ENCODE measurements around the gene CD99L2.
A peak's percentile ranks its signal among the peaks of the same experiment; 100 is the strongest.
"Not testable (repeated sequence)": the region's sequence is repeated elsewhere in the genome, so short reads cannot be mapped to it uniquely, and the experiment has no call there.

CD99L2 gene

GRCh38 chrX:150897421-150898320 lies 797 bp downstream of the CD99L2 start:
- DNase-seq, result peak in 30 of 58 donors; percentile 1 to 47 (median 9)

GRCh38 chrX:150896632-150897031 lies 1.8 kb downstream of the CD99L2 start:
- no peak for DNase-seq

GRCh38 chrX:150893936-150894335 lies 4.5 kb downstream of the CD99L2 start:
- DNase-seq, result no peak

- peak in 1 of 58 donors; percentile 7 for DNase-seq
Observed at GRCh38 chrX:150889131-150889530, 9.3 kb downstream of the CD99L2 start.

DNA sequence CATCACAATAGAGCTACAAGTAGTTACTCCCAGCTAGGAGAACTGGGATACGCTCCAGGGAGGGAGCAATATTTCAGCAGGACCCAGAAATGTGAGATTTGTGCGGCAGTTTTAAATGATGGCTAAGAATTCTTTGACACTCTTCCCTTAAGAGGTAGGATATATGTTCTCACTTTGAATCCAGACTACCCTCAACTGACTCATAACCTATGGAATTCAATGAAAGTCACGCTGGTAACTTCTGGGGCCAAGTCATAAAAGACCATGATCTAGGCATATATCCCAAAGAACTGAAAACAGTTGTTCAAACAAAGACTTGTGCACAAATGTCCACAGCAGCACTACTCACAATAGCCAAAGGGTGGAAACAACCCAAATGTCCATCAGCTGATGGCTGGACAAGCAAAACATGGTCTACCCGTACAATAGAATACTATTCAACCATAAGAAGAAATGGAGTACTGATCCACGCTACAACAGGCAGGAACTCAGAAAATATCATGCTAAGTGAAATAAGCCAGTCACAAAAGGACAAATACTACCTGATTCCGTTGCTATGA lies 10.5 kb downstream of the CD99L2 start:
- DNase-seq, result peak in 3 of 58 donors; percentile 13 to 28 (median 15)

DNA sequence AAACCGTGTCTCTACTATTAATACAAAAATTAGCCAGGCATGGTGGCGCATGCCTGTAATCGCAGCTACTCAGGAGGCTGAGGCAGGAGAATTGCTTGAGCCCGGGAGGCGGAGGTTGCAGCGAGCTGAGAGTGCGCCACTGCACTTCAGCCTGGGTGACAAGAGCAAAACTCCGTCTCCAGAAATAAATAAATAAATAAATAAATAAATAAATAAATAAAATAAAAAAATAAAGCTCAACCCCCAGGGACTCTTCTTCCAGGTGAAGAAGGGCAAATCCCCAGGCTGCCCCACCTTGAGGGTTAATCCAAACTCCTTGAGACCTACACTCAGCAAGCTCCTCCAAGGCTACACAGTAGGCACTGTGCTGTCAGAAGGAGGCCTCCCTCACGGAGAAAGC lies 11.2 kb downstream of the CD99L2 start:
- DNase-seq, result not testable (repeated sequence)

GRCh38 chrX:150886381-150886780 lies 12.1 kb downstream of the CD99L2 start:
- no peak for DNase-seq

- DNase-seq, result no peak
Observed at GRCh38 chrX:150880808-150881165, 17.7 kb downstream of the CD99L2 start.

- no peak for DNase-seq
Observed at GRCh38 chrX:150879855-150880807, 18.3 kb downstream of the CD99L2 start.

DNA sequence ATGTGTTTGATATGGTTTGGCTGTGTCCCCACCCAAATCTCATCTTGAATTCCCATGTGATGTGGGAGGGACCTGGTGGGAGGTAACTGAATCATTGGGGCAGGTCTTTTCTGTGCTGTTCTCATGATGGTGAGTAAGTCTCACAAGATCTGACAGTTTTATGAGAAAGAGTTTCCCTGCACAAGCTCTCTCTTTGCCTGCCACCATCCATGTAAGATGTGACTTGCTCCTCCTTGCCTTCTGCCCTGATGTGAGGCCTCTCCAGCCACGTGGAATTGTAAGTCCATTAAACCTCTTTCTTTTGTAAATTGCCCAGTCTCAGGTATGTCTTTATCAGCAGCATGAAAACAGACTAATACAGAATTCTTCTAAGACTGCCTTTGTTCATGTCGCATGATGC lies 22.8 kb downstream of the CD99L2 start:
- not testable (repeated sequence) for DNase-seq

- DNase-seq, result no peak
Observed at GRCh38 chrX:150874448-150874847, 24.0 kb downstream of the CD99L2 start.

DNA sequence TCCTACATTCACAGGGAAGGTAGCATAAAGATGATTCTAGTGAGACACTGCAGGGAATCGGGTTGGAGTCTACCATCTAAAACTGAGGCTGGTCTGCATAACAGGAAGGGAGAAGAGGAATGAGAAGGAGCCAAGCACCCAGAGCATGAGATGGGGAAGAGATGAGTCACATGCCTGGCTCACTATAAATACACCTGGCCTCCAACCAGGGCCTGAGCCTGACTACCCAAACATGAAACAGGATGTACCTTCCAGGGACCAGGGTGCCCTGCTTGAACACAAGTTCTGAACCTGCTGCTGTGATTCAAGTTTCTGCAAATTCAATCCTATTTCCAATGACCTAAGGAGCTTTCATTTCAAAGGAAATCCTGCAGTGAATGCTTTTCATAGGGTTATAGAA lies 24.9 kb downstream of the CD99L2 start:
- DNase-seq, result peak in 1 of 58 donors; percentile 10

DNA sequence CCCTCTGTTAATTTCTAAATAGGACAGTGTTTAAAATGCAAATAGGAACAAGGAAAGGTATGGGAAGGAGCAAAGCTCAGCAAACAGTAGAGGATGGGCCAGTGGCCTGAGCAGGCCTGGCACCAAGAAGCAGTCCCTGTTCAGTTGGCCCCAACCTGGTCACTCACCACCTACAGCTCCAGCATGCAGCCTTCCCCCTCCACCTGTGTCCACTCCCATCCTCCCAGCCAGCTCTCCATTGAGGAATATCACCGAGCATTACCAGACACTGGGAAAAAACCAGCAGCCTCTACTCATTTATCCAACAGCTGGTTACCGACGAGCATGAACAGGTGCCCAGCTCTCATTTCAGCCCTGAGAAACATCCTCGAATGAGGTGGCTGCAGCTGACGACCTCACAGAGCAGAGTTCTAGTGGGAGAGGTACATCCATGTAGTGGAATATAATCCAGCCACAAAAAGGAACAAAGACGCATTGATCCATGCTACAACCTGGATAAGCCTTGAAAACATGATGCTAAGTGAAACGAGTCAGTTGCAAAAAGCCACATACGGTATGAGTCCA lies 25.6 kb downstream of the CD99L2 start:
- DNase-seq, result no peak

GRCh38 chrX:150871341-150871811 lies 27.1 kb downstream of the CD99L2 start:
- no peak for DNase-seq

GRCh38 chrX:150870487-150871340 lies 27.8 kb downstream of the CD99L2 start:
- DNase-seq, result peak in 1 of 58 donors; percentile 9

DNA sequence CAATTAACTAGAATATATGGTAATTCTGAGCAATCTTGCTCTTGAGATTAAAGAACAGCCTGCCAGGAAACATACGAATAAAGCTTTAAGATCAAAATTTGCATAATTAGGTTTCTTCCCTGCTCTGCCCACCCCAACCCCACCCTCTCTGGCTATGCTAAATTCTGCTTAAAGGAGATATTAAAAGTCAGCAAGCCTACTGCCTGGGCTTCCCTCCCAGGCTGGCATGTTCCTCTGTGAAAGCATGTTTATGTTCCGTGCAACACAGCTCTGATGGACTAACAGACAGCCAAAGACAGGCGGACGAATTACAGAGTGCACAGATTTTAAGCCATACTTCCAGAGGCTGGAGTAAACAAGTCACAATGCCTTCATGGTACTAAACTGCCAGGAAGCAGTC lies 28.4 kb downstream of the CD99L2 start:
- DNase-seq, result peak in 1 of 58 donors; percentile 15

DNA sequence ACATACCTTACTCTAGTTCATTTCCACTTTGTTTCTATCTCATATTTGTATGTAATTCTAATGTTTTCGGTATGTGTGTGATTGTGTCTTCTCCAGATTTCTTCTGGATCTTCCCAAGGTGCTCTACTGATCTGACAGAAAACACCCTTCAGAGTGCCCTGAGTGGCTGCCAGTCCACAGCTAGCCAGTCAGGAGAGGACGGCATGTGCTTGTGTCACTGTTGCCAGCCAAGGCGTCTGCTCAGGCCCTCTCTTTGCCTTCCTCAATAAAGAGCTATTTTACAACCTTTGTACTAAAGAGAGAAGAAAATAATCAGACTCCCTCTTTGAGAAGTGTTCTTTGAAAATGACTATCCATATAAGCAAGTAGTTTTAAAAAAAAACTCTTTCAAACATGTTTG lies 29.0 kb downstream of the CD99L2 start:
- DNase-seq, result peak in 4 of 58 donors; percentile 1 to 8 (median 4)

DNA sequence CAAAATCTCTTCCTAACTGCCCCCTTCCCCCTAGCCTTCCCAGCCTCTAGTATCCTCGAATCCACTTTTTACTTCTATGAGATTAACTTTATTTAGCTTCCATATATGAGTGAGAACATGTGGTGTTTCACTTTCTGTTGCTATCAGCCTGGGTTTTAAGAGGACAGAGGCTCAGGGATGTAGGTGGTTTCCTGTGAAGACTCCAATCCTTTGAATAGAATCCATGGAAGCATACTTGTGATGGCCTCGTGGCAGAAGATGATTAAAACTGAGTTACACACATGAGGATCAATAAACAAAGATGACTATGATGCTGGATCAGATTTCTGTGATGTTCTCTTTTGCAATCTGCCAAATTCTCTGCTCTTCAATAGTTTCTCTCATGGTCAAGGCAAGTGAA lies 29.8 kb downstream of the CD99L2 start:
- no peak for DNase-seq

- no peak for DNase-seq
Observed at GRCh38 chrX:150864127-150864526, 34.3 kb downstream of the CD99L2 start.

DNA sequence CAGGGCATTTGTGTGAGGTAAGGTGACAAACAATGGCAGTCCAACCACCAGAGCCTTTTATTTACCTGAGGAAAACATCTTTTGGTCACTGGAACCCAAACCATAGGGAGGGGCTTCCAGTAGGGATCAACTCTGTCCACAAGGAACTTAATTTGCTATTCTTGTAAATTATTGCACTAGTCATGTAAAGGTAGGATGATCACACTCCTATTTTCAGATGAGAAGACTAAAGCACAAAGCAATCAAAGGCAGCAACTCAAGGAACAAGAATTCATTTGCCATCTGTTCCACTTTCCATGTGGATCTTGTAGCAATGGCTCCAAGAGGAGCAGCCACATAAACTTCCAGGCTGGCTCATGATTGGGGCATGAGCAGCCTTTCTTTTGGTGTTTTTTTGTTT lies 35.3 kb downstream of the CD99L2 start:
- DNase-seq, result no peak
